Measurements from ENCODE around the gene CRYBB1.

- TF ChIP-seq CBX5 (CRISPR knock-in tag; IDR thresholded peaks at IDR 0.05; ENCODE audit: borderline replicate concordance) (no peak), ZNF644 (CRISPR knock-in tag; IDR thresholded peaks at IDR 0.05; ENCODE audit: low read depth) (no peak), CTCF (CRISPR knock-in tag; IDR thresholded peaks at IDR 0.05) (no peak), ONECUT2 (CRISPR knock-in tag; IDR thresholded peaks at IDR 0.05) (no peak), REST (IDR thresholded peaks at IDR 0.05; ENCODE audit: borderline replicate concordance in 1 of 2, low read depth in 1 of 2, low read length in 2 of 2) (no peak), JUN (CRISPR knock-in tag; IDR thresholded peaks at IDR 0.05) (no peak), CCAR2 (optimal IDR thresholded peaks at IDR 0.05; ENCODE audit: low read depth, low read length) (no peak), ARID3A (IDR thresholded peaks at IDR 0.05; ENCODE audit: low read depth, low read length) (no peak), TAF1 (CRISPR knock-in tag; IDR thresholded peaks at IDR 0.05) (no peak)
- TF ChIP-seq, protein P1, sequence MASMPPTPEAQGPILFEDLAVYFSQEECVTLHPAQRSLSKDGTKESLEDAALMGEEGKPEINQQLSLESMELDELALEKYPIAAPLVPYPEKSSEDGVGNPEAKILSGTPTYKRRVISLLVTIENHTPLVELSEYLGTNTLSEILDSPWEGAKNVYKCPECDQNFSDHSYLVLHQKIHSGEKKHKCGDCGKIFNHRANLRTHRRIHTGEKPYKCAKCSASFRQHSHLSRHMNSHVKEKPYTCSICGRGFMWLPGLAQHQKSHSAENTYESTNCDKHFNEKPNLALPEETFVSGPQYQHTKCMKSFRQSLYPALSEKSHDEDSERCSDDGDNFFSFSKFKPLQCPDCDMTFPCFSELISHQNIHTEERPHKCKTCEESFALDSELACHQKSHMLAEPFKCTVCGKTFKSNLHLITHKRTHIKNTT (CRISPR knock-in tag; IDR thresholded peaks at IDR 0.05): no peak
- TF ChIP-seq, protein P2, sequence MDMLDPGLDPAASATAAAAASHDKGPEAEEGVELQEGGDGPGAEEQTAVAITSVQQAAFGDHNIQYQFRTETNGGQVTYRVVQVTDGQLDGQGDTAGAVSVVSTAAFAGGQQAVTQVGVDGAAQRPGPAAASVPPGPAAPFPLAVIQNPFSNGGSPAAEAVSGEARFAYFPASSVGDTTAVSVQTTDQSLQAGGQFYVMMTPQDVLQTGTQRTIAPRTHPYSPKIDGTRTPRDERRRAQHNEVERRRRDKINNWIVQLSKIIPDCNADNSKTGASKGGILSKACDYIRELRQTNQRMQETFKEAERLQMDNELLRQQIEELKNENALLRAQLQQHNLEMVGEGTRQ (IDR thresholded peaks at IDR 0.05; ENCODE audit: low read depth, low read length): no peak
- TF ChIP-seq, protein P2 (CRISPR knock-in tag; IDR thresholded peaks at IDR 0.05; ENCODE audit: borderline replicate concordance): no peak
These were observed 45.6 kb upstream of the CRYBB1 start for GRCh38 chr22:26663374-26663923.
